NCI-H146 treated with DMSO at 0.1 percent for 48 hours (cell line): ENCODE data around the gene PRKG1.
"Not testable (repeated sequence)": the region's sequence is repeated elsewhere in the genome, so short reads cannot be mapped to it uniquely, and the experiment has no call there.

Experiments
- DNase-seq: peaks from one replicate; lab custom pipeline; 2025; ENCODE audit not compliant: unreplicated experiment; lab: John Stamatoyannopoulos, UW

The PRKG1 gene

DNA sequence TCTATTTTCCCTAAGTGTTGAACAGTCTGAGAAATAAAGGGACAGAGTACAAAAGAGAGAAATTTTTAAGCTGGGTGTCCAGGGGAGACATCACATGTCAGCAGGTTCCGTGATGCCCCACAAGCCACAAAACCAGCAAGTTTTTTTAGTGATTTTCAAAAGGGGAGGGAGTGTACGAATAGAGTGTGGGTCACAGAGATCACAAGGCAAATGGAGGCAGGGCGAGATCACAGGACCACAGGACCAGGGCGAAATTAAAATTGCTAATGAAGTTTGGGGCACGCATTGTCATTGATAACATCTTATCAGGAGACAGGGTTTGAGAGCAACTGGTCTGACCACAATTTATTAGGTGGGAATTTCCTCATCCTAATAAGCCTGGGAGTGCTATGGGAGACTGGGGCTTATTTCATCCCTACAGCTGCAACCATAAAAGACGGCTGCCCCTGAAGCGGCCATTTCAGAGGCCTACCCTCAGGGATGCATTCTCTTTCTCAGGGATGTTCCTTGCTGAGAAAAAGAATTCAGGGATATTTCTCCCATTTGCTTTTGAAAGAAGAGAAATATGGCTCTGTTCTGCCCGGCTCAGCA is 193.8 kb downstream of the PRKG1 start:
- not testable (repeated sequence) for DNase-seq

DNA sequence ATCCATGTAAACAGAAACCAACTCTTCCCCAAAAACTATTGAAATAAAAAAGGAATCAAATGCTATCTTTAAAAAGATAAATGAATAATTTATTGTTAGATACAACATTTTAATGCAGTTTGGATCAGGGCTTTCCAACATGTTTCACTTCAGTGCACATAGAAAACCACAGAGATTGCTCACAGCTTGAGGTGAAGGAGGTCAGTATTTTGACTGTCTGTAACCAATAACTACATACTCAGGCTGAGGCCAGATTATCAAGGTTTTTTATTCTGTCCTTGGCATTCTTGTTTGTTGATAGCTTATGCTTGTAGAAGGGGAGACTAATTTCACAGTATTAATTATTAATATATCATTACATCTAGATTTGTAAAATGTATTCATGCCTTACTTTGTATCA is 195.5 kb downstream of the PRKG1 start:
- DNase-seq, result no peak

DNA sequence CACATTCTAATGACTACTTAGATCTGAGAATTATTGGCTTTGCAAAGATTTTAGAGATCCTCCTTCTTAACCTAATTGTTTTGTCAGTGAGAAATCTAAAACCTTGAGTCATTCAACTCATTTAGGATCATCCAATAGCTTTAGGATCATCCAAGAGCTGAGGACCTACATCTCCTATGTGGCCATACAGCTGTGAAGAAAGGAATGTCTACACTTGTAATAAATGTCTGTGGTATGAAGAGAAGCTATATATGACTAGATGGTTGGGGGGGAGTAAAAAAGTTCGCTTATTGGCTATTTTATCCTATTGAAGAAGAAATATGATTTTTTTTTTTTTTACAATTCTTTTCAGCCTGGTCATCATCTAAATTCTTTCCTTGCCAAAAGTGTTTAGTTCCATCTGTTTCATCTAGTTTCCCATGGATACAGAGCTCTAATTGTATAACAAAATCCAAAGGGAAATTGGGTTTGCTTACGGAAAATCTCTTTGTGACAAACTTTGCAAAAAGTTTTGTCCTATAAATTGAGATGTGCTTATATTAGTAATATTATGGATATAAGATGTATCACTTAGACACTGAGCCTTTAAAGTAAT is 196.7 kb downstream of the PRKG1 start:
- no peak for DNase-seq

DNA sequence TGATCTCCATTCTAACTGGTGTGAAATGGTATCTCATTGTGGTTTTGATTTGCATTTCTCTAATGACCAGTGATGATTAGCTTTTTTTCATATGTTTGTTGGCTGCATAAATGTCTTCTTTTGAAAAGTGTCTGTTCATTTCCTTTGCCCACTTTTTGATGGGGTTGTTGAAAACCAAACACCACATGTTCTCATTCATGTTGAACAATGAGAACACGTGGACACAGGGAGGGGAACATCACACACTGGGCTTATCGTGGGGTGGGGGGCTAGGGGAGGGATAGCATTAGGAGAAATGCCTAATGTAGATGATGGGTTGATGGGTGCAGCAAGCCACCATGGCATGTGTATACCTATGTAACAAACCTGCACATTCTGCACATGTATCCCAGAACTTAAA is 197.8 kb downstream of the PRKG1 start:
- not testable (repeated sequence) for DNase-seq

DNA sequence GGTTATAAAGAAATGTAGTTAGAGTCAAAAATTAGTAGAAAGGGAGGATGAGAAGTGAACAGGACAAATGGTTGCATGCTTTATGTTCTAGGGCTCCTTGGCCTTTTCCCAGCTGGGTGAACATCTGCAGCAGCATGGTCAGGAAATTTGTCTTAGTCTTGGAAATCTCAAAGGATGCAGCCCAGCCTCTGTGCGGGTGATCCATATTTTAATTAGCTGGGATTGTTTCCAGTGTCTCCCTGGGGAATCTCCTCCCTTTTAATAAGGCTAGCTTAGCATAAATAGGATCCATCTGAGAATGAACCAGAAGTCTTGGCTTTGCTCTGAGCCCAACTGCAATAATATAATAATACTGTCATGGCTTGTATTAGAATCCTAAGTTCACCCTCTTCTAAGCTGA is 198.3 kb downstream of the PRKG1 start:
- no peak for DNase-seq

DNA sequence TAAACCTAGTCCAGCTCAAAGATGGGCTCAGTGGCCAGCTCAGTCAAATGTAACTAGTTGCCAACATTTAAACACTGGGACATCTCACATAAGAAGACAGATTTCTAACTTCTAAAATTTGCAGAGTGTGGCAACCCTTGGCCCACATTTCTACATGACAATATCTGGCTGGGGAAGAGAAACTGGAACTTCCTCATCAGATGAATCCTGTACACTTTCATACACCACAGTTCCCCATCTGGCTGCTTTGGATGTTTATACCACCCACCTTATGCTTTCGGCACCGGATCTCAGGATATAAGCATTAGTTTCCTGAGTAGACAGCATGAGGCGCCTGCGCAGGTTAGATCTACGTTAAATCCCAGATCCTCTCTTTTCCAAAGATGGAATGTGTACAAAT is 199.3 kb downstream of the PRKG1 start:
- DNase-seq, result no peak

DNA sequence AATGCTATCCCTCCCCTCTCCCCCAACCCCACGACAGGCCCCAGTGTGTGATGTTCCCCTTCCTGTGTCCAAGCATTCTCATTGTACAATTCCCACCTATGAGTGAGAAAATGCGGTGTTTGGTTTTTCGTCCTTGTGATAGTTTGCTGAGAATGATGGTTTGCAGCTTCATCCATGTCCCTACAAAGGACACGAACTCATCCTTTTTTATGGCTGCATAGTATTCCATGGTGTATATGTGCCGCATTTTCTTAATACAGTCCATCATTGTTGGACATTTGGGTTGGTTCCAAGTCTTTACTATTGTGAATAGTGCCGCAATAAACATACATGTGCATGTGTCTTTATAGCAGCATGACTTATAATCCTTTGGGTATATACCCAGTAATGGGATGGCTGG is 201.8 kb downstream of the PRKG1 start:
- not testable (repeated sequence) for DNase-seq

DNA sequence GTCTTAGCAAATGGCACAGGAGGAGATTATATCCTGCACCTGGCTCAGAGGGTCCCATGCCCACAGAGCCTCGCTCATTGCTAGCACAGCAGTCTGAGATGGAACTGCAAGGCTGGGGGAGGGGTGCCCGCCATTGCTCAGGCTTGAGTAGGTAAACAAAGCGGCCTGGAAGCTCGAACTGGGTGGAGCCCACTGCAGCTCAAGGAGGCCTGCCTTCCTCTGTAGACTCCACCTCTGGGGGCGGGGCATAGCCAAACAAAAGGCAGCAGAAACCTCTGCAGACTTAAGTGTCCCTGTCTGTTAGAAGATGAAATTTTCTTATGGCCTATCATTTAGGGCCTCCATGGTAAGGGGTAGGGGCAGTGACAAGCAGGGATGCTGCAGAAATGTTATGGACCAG is 207.1 kb downstream of the PRKG1 start:
- DNase-seq, result not testable (repeated sequence)

DNA sequence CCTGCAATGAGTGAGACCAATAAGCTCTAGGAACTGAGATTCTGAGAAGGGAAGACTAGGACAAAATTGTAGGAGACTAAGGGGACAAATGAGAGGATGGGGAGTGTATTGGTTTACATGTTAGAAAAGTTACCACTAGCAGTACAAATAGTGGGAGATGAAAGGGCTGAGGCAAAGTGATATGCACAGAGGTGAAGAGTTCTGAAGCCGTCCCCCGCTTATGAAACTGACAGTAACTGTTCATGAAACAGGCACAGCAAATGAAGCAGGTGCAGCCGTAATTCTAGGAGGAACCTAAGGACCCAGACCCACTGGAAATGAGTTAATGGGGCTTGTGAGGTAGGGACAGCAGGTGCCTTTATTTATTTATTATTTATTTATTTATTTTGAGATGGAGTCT is 211.3 kb downstream of the PRKG1 start:
- no peak for DNase-seq

DNA sequence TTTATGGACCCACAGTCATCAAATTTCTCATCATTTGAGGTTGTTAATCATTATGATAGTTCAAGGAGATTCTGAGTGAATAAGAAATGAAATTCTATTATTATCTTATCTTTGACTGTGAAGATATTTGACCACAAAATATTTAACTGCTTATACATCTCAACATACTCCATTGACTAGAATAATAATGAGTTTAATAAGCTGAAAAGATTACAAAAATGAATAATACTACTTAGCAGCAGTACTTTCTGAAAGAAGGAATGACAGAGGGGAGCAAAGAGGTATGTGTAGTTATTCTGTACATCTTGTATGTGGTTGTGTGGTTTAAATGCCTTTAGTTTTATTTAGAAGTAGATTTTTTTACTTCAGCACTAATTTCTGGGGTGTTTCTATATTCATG is 214.2 kb downstream of the PRKG1 start:
- DNase-seq, result no peak

DNA sequence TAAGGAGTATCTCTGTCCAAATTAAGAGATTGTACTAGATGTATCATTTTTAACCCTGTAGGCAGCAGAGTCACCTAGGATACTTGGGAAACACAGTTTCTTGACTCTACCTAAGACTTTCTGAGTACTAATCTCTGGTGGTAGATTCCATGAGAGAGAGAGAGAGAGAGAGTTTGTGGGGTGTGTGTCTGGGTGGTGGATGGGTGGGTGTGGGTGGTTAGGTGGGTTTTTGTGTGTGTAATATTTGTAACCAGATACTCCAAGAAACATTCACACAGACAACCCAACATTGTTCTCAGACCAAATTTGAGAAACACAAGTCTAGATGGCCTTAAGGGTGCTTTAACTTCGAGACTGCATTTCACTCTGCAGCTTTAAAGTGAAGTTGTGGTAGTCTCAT is 215.2 kb downstream of the PRKG1 start:
- no peak for DNase-seq

DNA sequence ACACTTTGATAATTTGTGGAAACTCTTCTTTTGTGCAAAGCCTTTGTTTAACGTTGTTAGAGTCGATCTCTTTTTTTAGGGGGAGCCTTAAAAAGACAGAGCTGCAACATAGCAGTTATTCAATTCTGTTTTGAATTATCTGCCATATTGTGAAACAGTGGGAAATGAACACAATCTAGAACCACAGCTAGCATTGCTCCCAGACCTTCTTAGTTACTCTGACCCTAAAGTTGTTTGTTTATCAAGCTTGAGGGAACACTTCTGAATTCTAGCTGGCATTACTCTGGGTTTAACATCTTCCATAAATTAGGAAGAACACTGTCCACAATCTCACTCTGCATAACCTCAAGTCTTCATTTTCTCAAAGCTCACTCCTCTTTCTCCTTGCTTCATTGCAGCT is 217.7 kb downstream of the PRKG1 start:
- DNase-seq, result no peak

DNA sequence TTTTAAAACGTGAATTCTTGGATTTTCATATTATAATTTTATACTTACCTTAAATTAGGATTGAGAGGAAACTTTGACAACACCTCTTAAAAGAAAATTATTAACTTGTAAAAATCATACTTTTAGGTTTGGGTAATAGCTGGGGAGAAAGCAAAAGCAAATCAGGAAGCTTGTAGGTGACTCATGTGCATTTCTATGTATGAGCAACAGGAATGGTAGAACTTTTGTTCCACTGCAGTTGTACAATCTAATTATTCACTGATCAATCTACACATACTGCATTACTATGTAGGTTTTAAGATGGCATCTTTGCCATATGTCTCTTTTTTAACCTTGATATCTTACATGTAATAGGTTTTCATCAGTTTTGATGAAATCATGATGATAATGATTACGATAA is 223.2 kb downstream of the PRKG1 start:
- no peak for DNase-seq

DNA sequence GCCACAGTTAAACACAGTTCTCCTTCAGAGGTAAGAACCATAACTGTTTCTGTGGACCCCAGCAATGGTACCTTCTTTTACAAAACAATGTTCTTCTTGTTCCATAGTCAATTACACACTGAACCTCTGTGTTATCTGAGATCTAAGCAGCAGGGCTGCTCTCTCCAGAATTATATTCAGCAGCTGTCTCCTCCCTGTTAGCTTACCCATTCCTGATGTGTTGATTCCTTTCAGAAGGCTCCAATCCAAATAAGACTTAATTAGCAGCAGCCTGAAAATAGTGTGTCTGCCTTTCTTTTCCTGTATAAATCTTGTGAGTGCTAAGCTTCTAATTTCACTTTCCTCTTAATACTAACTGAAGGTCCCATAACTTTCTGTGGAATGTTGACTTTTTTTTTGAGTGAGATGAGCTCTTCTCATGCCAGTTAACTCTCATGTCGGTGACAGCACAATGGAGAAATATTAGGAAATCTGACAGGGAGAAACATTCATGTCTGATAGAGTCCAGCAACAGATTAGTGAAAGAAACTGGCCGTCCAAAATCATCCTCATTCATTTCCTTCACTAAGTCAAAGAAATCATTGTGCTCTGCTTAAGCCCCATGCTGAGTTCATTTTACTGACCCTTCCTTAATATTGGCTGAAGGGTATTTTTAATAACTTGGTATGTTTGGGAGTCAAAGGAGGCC is 226.5 kb downstream of the PRKG1 start:
- DNase-seq, result no peak

DNA sequence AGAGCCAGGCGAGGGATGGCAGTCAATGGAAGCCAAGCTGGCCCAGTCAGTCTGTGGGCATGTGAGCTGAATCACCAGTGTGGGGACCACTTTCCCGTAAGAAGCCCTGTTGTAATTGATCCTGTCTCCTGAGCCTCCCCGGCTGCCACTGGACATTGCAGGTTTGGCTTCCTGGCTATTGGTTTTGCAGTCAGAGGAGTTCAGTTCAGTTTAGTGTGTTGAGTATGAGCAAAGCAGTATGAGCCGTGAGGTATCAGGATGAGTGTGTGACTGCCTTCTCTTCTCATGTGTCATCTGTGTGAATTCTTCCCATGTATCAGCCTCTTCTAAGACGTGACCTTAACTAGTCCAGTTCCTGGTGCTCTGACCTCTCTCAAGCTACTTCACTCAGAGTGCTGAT is 227.4 kb downstream of the PRKG1 start:
- no peak for DNase-seq

DNA sequence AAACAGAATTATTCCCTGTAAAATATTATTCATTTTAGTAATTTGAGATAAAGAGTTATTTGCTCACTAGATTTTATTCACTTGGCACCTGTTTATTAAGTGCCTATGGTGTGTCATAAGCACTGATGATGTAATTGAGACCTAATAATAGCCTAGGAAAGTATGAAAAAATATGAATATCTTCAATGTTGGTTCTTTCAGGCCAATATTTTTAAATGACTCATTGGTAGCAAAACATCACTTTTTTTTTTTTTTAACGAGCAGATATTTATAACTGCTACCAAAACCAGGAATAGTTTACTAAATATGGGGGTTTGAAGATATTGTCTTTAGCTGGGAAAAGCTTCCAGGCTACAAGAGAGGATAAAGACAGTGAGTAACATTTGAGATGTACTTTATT is 228.0 kb downstream of the PRKG1 start:
- no peak for DNase-seq

DNA sequence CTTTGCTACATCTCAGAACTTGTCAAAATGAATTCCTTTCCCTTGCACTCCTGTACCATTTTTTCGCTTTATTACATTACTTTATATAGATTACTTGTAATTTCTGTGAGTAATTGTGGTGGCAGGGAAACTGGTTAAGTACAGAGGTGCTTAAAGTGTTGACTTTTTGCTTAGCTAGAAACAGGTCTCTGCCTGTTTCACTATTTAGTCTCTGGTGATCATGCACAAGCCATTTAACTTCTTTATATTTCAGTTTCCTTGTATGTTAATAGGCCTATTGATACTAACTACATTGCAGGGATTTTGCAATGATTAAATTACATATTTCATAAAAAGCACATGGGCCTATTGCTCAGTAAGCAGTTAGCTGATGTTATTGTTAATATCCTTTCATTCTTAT is 233.8 kb downstream of the PRKG1 start:
- no peak for DNase-seq

DNA sequence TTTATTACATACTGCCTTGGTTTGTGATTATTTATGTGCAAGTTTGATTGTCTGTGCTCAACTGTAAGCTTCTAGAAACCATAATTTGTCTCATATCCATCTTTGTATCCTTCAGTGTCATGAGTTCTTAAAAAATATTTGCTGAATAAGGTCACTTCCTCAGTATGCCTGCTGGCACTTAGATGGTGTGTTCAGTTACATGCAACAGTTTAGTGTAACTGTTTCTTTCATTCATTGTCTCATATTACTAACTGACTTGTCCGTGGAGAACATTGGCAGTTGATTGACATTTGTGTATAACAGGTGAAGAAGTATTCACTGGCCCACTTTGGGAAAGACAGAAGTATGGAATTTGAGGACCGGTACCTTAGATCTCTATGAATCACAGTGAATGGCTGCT is 236.9 kb downstream of the PRKG1 start:
- no peak for DNase-seq

DNA sequence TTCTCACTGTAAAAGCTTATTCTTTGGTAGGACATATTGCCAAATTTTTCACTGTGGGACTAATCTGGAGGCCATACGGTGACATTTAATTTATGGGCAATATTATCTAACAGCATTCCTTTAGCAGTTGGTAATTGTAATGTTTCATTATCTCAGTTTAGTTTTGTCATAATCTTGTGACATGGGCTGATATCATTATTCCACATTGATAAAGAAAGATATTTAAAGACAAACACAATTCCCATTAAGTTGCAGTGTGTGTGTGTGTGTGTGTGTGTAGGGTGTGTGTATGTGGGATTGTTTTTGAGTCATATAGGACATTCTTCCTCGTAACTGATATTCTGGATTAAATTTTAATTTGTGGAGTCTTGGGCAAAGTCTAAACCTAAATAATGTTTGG is 238.5 kb downstream of the PRKG1 start:
- no peak for DNase-seq

DNA sequence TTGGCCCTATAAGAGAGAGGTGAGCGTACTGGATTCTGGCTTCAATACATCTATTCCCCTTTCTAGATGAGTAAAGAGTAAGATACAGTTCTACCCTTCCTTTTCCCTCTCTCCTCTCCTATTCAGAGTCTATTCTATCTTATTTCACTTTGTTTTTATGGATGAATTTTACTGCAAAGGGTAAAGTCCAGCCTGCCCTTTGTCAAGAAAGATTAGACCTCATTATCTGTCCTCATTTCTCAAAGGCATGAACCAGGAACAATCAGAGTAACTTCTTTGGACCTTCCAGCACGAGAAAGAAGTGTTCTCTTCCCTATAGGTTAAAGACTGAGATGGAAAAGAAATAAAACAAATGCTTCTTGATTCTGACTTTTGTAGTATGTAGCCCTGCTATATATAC is 239.0 kb downstream of the PRKG1 start:
- no peak for DNase-seq

DNA sequence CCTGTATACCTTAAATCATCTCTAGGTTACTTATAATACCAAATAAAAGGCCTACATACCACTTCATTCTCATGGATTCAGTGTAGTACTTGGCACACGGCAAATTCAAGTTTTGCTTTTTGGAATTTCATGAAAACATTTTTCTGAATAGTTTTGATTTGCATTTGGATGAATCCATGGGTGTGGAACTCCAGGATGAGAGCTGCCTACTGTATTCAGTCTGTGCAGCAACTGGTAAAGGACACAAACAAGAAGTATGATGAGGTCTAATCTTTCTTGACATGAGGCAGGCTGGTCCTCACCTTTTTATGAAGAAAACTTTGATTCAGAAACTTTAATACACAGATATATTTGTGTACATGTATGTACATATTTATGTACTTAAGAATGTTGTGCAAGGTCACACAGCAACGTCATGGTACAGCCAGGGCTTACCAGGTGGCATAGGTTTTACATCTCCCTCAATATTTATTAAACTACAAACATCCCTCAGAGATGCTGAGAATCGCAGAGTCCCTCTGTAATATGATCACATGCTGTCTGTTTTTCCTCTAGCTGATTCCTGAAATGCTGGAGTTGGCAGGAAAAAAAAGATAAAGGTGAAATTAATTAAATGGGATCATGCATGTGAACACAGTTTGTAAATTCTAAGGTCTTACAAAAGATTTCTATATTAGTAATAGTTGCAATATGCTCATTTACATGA is 239.6 kb downstream of the PRKG1 start:
- no peak for DNase-seq

DNA sequence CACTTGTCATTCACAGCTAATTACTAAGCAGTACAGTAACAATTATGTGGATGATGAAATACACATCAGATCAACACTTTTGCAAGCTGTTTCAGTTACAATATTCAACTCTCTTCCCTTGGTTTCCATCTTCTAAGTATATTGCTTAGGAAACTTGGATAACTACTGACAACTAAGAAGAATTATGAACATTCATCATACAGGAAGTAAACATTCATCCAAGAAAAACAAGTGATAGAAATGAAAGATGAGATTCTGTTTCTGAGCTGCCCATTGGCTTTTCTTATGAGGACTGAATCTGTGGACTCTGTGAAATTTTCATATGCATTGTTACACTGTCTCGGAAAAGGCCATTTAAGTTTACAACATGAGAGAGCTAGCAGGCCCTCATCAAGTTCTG is 240.2 kb downstream of the PRKG1 start:
- DNase-seq, result no peak
